T-helper 9 cell (primary cell): Measurements from ENCODE around the gene GDNF.
"Not testable (repeated sequence)": the region's sequence is repeated elsewhere in the genome, so short reads cannot be mapped to it uniquely, and the experiment has no call there.

Experiments
- DNase-seq: peaks from one replicate; pipeline ENCODE4 v3.0.0-alpha.2; 2020

Gene GDNF

DNA sequence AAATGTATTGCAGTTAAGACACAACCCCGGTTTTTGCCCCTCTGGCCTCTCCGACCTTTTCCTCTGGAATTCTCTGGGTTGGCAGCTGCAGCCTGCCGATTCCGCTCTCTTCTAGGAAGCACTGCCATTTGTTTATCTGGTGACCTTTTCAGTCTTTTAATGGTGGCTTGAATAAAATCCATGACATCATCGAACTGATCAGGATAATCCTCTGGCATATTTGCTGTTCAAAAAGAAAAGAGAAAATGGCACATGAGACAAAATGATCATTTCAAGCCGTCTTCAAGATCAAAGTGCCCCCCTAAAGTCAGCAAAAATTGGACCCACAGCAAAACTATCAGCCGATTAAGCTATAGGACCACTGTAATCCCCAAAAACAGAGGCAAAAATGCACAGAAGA is 23.9 kb downstream of the GDNF start:
- no peak for DNase-seq

DNA sequence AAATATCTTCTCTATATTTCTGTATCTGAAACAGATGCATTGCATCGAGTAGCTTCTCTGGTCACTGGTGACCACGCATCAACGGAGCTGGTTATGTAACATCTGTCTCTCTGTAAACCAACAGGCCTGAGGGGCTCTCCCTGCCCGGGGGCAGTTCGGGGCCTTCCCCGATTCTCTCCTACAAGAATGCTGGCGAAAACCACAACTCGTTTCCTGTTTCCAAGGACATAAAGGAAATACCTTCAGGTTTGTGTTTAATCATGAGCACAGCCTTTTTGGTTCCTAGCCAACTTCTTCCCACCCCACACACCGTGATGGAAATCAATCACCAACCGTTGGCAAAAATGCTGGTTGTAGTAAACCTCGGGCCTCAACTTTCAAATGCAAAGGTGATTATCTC is 25.1 kb downstream of the GDNF start:
- DNase-seq: no peak

DNA sequence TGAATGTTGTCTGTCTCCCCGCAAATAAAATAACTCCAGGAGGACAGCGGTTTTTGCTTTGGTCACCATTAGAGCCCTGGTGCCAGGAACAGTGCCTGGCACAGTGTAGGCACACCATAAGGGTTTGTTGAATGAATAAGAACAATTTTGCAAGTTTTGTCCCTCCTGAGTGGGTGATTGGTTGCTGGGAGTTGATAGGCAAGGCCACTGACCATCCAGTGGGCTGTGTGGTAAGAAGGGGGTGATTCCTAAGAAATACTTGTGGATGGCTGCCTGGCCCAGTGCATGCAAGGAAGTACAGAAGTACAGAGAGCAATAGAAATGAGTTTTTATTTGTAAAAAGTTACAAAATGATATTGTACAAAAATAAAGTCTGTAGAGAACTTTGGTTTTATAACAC is 27.5 kb downstream of the GDNF start:
- no peak for DNase-seq

DNA sequence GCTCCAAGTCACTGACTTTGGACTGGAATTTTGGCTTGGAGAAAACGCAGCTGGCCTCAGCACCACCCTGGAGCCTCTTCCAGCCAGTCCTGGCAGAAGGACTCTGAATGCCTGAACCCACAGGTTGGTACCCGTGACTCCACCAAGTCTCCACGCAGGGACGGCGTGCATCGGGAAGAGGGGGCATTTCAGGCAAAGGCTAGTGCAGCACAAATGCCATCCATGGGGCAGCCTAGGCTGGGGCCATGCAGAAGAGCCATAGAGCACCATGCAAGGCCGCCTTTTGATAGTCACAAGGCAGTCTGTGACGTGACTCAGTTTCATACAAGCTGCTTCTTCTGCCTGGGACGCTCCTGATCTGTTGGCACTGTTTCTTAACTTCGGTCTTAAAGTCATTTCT is 28.0 kb downstream of the GDNF start:
- no peak for DNase-seq

DNA sequence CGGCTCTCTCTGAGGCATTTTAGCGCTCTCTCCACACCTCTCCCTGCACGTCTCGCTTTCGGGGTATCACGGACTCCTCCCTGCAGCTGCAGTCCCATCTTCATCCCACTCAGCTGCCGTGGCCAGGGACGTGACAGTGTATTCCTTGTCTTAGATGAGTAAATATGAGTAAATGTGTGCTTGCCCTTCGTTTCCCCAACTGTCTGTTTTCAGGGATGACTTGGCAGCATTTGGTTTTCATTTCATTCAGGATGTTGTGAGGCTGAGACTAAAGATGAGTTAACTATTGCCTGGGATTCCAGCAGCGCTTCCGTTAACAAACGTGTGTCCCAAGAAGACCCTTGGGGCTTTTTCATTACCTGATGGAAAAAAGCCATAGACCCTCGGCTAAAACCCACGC is 29.5 kb downstream of the GDNF start:
- DNase-seq: no peak

DNA sequence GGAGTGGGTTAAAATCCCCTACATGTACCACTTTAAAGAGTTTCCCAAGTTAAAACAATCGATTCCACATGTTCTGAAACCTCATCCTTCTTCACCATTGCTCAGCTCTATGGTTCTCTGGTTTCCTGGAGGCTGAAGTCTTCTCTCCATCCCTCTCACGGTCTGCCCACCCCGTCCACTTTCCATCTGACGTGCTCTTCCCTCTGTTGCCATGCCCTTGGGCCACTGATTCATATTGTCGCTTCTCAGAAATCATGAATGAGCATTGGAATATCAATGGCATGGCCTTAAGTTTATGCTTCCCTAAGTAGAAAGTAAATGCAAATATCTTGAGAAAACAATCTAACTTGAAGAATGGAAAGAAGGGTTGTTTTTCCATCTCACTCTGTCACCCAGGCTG is 30.9 kb downstream of the GDNF start:
- DNase-seq: no peak

DNA sequence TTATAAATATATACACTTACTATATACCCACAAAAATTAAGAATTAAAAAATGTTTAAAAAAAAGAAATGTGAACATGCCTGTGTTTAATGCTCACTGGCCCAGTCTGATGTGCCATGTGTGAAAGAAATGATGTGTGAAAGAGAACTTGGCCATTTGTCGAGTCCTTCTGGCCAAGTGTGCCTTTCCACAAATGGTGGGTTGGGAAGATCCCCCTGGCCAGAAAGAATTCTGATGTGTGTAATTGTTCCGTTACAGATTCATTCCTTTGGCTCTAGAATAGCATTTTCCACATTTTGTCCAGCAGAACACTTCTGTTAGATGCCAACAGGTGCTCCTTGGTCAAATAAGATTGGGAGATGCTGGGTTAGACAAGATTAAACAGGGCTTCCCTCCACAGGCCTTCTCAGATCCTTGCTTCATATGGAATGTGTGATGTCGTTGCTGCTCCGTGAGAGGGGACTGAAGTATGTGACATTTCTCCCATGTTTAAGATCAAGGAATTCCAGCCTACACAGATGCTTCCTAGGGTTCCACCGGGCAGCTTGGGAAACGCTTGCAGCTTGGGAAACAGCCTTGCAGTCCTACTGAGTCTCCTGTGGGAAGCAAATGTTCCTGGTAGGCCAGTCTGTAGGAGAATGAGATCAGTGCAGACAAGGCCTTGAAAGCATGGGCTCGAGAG is 32.1 kb downstream of the GDNF start:
- no peak for DNase-seq

DNA sequence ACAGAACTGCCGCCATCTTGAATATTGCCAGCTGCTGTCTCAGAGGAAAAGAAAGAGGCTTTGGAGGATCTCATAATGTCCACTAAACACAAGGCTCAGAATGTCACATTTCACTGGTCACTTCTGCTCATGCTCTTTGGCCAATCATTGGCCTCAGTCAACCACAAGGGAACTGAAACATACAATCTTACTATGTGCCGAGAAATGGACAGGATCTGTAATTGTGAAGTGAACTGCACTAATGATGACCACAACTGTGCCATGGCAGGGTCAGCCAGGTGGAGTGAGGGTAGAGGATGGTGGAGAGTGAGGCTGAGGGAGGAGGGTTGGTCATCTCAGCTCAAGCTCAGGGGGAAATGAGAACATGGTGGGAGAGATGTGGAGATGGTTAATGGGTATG is 32.8 kb downstream of the GDNF start:
- no peak for DNase-seq

DNA sequence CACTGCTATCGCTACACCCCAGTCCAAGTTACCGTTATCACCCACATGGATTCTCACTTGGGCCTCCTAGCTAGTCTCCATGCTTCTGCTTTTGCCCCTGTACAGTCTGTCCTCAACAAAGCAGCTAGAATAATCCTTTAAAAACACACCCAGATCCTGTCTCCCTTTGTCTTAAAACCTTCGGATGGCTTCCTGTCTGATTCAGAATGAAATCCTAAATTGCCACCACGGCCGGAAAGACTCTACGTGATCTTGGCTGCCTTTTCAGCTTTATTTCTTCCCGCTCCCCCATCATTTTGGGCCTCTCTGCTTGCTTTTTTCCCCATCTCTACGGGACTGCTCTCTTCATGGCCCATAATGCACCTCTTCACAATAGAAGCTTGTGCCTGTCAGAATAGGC is 33.4 kb downstream of the GDNF start:
- DNase-seq: no peak

DNA sequence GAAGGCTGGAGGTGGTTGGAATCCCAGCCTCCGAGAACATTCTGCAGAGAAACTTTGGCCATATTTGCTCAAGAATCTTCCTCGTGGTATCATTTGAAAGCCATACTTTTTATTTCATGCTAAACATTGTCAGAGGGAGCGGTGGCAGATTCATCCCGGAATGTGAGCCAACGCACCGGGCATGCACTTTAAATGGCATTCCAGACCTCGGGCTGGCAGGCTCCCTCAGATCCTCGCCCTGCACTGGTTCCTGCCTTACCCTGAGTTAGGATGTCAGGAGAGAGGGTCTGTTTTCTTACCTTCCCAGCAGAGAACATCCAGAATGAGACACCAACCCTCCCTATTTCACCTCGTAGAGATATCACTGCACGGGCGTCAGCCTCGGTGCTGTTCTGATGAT is 33.8 kb downstream of the GDNF start:
- no peak for DNase-seq

DNA sequence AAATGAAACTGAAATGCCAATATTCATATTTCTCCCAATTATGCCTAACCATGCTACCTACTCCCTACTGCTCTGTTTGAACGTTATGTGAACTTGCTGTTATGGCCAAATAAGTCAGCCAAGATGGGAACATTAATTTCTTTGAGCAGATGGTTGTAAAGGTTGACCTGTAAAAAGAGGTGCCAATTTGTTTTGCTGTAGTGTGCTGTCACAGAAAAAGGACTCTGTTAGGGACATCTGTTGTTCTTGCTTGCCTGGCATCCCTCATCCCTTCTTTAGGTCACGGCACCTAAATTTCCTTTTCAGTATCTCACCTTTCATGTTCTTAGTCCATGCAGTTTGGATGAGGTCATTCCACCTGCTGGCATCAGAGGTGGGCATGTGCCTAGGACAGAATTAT is 35.4 kb downstream of the GDNF start:
- no peak for DNase-seq

DNA sequence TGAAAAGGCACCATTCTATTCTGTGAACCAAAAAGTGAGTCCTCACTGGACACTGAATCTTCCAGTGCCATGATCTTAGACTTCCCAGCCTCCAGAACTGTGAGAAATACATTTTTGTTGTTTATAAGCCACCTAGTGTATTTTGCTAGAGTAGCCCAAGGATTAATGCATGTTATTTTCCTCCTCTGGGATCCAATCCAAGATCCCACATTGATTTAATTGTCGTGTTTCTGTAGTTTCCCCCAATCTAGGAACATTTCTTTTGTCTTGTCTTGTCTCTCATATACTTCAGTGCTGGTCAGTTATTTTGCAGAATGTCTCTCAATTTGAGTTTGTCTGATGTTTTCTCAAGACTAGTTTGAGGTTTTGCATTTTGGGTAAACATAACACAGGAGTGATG is 36.4 kb downstream of the GDNF start:
- no peak for DNase-seq

DNA sequence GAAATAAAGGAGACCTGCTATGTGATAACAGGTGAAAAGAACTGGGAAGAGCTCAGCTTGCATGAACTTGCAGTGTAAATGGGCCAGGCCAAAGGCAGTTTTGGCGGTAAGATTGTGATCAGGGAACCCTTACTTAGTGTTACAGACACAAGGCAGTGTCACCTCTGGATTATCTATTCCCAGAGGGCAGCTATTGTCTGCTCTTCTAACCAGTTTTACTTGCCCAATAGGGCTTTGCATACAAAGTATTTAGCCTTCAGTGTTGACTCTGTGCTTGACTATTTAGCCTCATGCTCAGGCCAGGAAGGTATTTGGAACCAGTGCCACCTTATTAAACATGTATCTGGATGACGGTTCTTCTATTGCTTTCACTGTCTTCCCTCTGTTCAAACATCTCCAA is 38.3 kb downstream of the GDNF start:
- no peak for DNase-seq

DNA sequence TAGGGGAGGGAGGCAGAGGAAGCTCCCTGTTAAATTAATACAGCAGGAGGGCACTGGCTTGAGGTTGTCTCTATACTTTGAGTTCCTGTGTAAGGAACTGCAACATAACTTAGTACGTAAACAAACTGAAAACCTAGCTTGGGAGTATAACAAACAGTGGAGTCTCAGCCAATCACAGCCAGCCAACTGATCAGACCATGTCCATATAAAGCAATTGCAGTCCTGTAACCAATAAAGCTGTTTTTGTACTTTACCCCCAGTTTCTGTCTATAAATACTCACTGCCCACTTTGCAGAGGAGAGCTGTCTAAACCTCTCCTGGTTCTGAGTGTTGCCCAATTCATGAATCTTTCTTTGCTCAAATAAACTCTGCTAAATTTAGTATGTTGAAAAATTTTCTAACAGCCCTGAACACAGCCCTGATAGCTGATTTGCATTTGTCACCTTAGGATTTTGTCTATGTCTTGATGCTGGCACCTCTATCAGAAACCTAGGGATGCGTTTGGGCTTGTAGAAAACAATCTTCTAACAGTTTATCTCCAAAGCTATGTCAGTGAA is 39.9 kb downstream of the GDNF start:
- DNase-seq: no peak

DNA sequence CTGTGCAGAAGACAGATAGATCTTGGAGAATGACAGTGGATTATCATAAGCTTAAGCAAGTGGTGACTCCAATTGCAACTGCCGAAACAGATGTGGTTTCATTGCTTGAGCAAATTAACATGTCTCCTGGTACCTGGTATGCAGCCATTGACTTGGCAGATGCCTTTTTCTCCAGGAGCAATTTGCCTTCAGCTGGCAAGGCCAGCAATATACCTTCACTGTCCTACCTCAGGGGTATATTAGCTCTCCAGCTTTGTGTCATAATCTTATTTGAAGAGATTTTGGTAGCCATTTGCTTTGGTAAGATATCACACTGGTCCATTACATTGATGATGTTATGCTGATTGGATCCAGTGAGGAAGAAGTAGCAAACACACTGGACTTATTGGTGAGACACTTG is 43.4 kb downstream of the GDNF start:
- not testable (repeated sequence) for DNase-seq

DNA sequence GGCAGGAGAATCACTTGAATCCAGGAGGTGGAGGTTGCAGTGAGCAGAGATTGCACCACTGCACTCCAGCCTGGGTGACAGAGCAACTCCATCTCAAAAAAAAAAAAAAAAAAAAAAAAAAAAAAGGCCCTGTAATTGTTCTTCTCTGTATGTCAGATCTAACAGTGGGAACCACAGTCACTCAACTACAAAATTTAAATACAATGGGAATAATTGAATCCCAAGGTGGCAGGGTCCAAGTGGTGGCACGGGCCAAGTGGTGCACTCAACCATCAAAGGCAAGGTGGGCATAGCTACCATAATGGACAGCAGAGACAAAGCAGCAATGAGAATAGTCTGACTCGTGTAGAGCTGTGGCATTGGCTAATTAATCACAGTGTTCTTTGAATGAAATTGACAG is 44.5 kb downstream of the GDNF start:
- DNase-seq: not testable (repeated sequence)

DNA sequence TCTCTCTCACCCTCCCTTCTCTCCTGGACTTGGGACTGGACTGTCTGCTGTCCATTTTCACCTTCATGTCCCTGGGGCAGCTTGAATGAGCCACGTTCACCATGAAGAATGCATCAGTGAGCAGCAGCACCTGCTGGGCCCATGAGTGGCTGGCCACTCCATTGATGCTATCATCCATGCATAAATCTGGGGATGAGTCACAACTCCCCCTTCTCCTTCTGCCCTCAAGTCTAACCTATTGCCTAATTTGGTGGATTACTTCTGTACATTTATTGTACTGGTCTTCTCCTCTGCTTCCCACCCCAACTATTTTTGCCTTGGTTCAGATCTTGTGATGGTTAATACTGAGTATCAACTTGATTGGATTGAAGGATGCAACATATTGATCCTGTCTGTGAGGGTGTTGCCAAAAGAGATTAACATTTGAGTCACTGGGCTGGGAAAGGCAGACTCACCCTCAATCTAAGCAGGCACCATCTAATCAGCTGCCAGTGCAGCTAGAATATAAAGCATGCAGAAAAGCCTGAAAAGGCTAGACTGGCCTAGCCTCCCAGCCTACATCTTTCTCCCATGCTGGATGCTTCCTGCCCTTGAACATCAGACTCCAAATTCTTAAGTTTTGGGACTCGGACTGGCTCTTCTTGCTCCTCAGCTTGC is 46.7 kb downstream of the GDNF start:
- DNase-seq: no peak

DNA sequence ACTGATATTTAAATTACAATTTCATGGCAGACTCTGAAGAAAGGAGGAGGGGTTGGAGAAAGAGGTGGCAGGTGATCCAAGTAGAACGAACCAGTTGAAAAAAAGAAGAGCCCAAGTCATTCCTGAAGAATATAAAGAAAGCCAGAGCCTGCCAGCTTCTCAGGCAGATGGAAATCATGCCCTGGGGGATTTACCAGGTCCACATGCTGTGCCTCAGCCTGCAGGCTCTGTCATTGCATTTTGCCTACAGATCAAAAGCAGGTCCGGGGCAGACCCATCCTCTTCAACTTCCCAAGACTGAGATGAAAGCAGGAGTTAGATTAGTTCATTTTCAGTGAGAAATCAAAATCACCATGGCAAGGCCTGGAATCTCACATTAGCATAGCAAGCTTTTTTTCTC is 48.5 kb downstream of the GDNF start:
- no peak for DNase-seq

DNA sequence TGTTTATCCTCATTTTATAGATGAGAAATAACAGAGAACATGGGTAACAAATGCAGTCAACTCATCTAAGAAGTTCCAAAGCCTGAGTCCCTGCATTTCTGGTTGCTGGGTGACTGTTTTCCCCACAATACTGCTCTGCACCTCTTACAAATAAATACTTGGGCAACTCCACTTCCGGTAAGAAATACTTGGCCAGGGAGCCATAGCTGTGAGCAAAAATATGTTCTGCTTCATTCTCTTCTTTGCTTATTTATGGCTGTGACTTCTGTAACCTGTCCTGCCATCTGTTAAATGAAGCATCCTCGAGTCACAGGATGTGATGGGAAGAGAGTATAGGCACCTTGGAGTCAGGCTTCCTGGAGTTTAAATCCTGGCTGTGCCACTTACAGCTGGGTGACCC is 49.9 kb downstream of the GDNF start:
- no peak for DNase-seq

DNA sequence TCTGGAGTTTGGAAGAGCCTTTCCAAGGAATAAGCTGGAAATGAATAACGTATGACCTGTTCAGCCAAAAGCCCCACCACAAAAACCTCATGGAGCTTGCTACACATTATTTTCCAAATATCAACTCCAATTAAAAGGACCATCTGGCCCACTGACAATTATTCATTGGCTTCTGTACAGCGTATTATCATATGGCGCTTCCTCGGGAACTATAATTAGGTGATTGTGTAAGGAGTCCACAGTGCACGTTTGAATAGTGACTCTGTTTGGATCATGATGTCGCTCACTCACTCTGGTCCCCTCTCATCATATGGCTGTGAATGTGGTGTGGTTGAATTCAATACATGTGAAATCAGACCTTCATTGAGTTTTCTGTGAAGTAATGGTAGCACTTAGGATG is 52.1 kb downstream of the GDNF start:
- DNase-seq: no peak

DNA sequence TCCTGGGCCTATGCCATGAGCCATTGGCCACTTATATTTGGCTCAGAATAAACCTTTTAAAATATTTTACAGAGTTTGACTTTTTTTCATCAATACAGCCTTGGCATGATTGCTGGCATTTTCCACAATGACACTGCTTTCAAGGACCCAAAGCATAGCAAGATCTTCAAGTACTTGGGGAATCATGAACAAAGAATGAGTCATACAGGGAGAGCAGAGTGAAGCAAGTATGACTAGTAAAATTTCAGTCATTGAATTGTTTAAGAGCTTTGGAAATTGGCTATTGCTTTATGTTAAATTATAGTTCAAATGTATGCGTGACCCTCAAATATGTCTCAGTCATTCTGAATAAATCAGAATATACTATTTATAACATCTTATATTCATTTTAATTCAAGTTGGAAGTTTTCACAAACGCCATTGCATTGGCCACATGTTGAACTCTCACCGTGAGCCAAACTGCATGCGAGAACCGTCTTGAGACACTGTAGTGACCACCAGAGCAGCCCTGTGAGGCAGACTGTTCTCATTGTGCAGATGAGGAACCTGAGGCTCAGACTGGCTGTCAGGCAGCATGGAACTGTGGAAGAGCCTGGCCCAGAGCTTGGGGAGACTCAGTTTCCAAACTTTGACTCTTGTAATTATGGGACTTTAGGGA is 52.9 kb downstream of the GDNF start:
- DNase-seq: no peak

DNA sequence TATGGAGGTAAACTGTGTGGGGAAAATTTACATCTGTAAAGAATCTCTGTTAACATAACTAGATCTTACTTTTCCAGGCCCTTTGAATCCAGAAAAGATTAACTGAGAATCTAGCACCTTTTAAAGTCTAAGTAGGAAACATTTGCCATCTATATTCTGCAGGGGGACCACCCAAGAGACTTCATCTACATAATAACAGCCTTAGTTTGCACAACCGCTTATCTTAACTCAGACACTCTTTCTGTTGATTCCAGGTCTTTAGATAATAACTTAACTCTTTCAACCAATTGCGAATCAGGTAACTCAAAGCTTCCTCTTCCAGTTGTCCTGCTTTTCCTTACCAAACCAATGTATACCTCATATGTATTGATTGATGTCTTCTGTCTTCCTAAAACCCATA is 53.4 kb downstream of the GDNF start:
- DNase-seq: no peak

DNA sequence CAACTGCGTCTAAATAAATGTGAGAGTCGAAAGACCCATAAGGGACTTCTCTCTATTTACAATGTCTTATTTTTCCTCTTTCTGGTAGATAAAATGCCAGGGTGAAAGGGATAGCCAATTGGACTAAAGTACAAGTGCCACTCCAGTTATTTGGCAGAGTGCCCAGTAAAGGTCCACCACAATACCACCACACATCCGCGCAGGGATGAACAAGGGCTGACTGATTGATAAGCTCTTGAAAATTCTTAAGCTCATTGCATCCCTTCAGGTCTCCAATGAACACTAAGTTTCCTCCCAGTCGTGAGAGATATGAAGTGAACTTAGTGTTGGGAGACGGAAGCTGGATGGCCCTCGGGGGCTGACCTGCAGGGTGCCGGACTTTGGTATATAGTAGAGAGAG is 58.4 kb downstream of the GDNF start:
- DNase-seq: not testable (repeated sequence)

DNA sequence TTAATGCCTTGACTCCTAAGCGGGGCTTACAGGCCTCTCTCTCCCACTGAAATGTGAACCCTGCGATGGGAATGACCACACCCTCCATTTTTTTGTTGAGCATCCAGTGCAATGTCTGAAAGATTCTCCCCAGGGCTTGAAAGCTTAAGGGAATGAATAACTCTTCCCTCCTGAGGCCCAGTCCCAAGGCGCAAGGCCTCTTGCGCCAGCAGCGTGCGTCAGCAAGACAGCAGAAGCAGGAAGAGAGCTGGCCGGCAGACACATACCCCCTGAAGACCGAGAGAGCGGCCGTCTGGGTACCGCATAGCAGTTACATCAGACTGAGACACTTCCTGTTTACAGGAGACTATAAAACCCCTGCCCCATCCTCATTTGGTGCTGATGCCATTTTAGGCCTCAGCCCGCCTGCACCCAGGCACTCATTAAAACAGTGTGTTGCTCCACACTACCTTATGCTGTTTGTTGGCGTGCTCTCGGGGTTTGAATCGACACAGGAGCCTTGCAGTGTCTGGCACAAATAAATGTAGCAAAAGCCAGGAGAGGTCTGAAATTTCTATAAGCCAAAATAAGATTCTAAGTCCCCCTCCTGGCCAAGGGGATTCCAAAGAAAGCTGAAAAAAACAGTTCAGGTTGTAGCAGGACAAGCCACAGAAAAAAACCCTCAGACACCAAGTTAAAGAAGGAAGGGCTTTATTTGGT is 62.3 kb downstream of the GDNF start:
- DNase-seq: no peak
